IMR-90 (cell line): ENCODE measurements around the gene CPD. TPM values are rescaled to one million over a fixed set of nuclear protein-coding genes. Genes with fewer than 3 reads are reported as not detected.

ENCODE experiments used
- ATAC-seq: fragments of 200-7000 bp; cut with Tn5 transposase; 2 replicates; pipeline ENCODE4 v1.9.1; 2020; ENCODE audit warnings: low read depth, mild to moderate bottlenecking, moderate library complexity
- BruUV-seq: library from RNA; stranded (reverse); fragments of 400-500 nt; replicated peaks from 2 replicates; lab custom pipeline; 2021; lab: Mats Ljungman, UMichigan
- CTCF ChIA-PET: fragments of 300-600 bp; formaldehyde crosslinking; extraction: SDS; loops from one replicate; lab custom pipeline; 2021; ENCODE audit warnings: antibody characterized with exemption; lab: Yijun Ruan, JAX
- POLR2A ChIA-PET: fragments of 300-600 bp; sonication (Branson Sonifier 250); formaldehyde crosslinking; loops from one replicate; lab custom pipeline; 2022; ENCODE audit warnings: antibody characterized with exemption; ENCODE audit not compliant: unreplicated experiment; lab: Charles Lee
- DNase-seq: peaks from one replicate; pipeline ENCODE4 v3.0.0; 2013
- H2AFZ ChIP-seq: replicated peaks from 2 replicates; pipeline ENCODE3; 2013; ENCODE audit warnings: low read length, mild to moderate bottlenecking; ENCODE audit not compliant: poor library complexity
- H2AK5ac ChIP-seq: 2 replicates; pipeline ENCODE4 v1.6.1; 2013; ENCODE audit warnings: low read depth, low read length, inconsistent platforms
- H2AK9ac ChIP-seq: replicated peaks from 2 replicates; pipeline ENCODE3; 2013; ENCODE audit warnings: mild to moderate bottlenecking, low read depth, low read length, moderate library complexity; ENCODE audit not compliant: poor library complexity
- H2BK120ac ChIP-seq: 2 replicates; pipeline ENCODE4 v1.6.1; 2013; ENCODE audit warnings: low read depth, low read length, inconsistent platforms
- H2BK15ac ChIP-seq: 3 replicates; pipeline ENCODE4 v1.6.1; 2013; ENCODE audit warnings: low read depth, low read length, inconsistent platforms
- H2BK20ac ChIP-seq: 2 replicates; pipeline ENCODE4 v1.6.1; 2013; ENCODE audit warnings: low read depth, mild to moderate bottlenecking, inconsistent platforms, low read length, moderate library complexity
- H2BK5ac ChIP-seq: 2 replicates; pipeline ENCODE4 v1.6.1; 2013; ENCODE audit warnings: mild to moderate bottlenecking, low read depth, low read length, inconsistent platforms; ENCODE audit not compliant: poor library complexity, severe bottlenecking
- H3K14ac ChIP-seq: replicated peaks from 2 replicates; pipeline ENCODE4 v1.6.1; 2013; ENCODE audit warnings: low read depth, low read length, inconsistent platforms
- H3K18ac ChIP-seq: 2 replicates; pipeline ENCODE4 v1.6.1; 2013; ENCODE audit warnings: low read depth, low read length, control low read depth
- H3K23ac ChIP-seq: 2 replicates; pipeline ENCODE4 v1.6.1; 2013; ENCODE audit warnings: low read depth, low read length, inconsistent platforms
- H3K27ac ChIP-seq: 2 replicates; pipeline ENCODE4 v1.5.1; 2013; ENCODE audit warnings: mild to moderate bottlenecking, control low read depth, low read length; ENCODE audit not compliant: insufficient read depth
- H3K27me3 ChIP-seq: 2 replicates; pipeline ENCODE4 v1.6.1; 2013; ENCODE audit warnings: low read length; ENCODE audit not compliant: control insufficient read depth, insufficient read depth
- H3K36me3 ChIP-seq: 2 replicates; pipeline ENCODE4 v1.6.1; 2013; ENCODE audit warnings: low read length, mixed read lengths; ENCODE audit not compliant: control insufficient read depth, insufficient read depth
- H3K4ac ChIP-seq: 2 replicates; pipeline ENCODE4 v1.6.1; 2013; ENCODE audit warnings: low read depth, low read length, inconsistent platforms
- H3K4me1 ChIP-seq: 2 replicates; pipeline ENCODE4 v1.6.1; 2013; ENCODE audit warnings: low read length, mixed read lengths; ENCODE audit not compliant: control insufficient read depth, insufficient read depth
- H3K4me2 ChIP-seq: 2 replicates; pipeline ENCODE4 v1.6.1; 2013; ENCODE audit warnings: low read depth, mild to moderate bottlenecking, control low read depth, low read length, moderate library complexity
- H3K4me3 ChIP-seq: 2 replicates; pipeline ENCODE4 v1.5.1; 2013; ENCODE audit warnings: low read depth, mild to moderate bottlenecking, control low read depth, low read length, moderate library complexity; ENCODE audit not compliant: insufficient read depth
- H3K56ac ChIP-seq: 2 replicates; pipeline ENCODE4 v1.6.1; 2013; ENCODE audit warnings: low read length, inconsistent platforms; ENCODE audit not compliant: insufficient read depth; ENCODE audit errors: extremely low read depth
- H3K79me1 ChIP-seq, 2 experiments: 2 replicates each; pipeline ENCODE4 v1.6.1; 2013; ENCODE audit warnings: low read length in 2 of 2, inconsistent platforms in 1 of 2, low read depth in 1 of 2
- H3K9ac ChIP-seq: 2 replicates; pipeline ENCODE4 v1.6.1; 2013; ENCODE audit warnings: low read depth, low read length, control low read depth
- H3K9me1 ChIP-seq: 2 replicates; pipeline ENCODE4 v1.6.1; 2013; ENCODE audit warnings: low read length, inconsistent platforms; ENCODE audit not compliant: insufficient read depth
- H3K9me3 ChIP-seq: 2 replicates; pipeline ENCODE4 v1.6.1; 2013; ENCODE audit warnings: low read length; ENCODE audit not compliant: control insufficient read depth, insufficient read depth
- H4K20me1 ChIP-seq: 2 replicates; pipeline ENCODE4 v1.6.1; 2013; ENCODE audit warnings: low read length, inconsistent platforms; ENCODE audit not compliant: insufficient read depth
- H4K5ac ChIP-seq: 2 replicates; pipeline ENCODE4 v1.6.1; 2013; ENCODE audit warnings: mild to moderate bottlenecking, low read depth, low read length, control low read depth
- H4K8ac ChIP-seq, 2 experiments: 2 replicates each; pipeline ENCODE4 v1.6.1; 2013; ENCODE audit warnings: low read depth in 2 of 2, low read length in 2 of 2, control low read depth in 1 of 2, inconsistent platforms in 1 of 2
- H4K91ac ChIP-seq: 2 replicates; pipeline ENCODE4 v1.6.1; 2013; ENCODE audit warnings: low read depth, low read length, inconsistent platforms; ENCODE audit not compliant: insufficient read depth
- BHLHE40 ChIP-seq: fragments of 150-350 bp; IDR thresholded peaks from 2 replicates; pipeline ENCODE4 v1.6.1; 2016; ENCODE audit warnings: mild to moderate bottlenecking, low read depth, low read length
- CEBPB ChIP-seq: IDR thresholded peaks from 2 replicates; pipeline ENCODE4 v1.6.1; 2012; ENCODE audit warnings: low read depth, low read length, improper control_type of control experiment
- CHD1 ChIP-seq: IDR thresholded peaks from 2 replicates; pipeline ENCODE4 v1.6.1; 2012; ENCODE audit warnings: low read depth, low read length, improper control_type of control experiment
- FOS ChIP-seq: fragments of 150-350 bp; IDR thresholded peaks from 2 replicates; pipeline ENCODE4 v1.6.1; 2016; ENCODE audit warnings: low read depth, low read length
- MAFK ChIP-seq: IDR thresholded peaks from 2 replicates; pipeline ENCODE4 v1.6.1; 2012; ENCODE audit warnings: low read depth, low read length, improper control_type of control experiment
- MAZ ChIP-seq: IDR thresholded peaks from 2 replicates; pipeline ENCODE4 v1.6.1; 2012; ENCODE audit warnings: low read depth, mild to moderate bottlenecking, low read length, improper control_type of control experiment, moderate library complexity, borderline replicate concordance
- MXI1 ChIP-seq: IDR thresholded peaks from 2 replicates; pipeline ENCODE4 v1.6.1; 2012; ENCODE audit warnings: low read depth, mild to moderate bottlenecking, low read length, moderate library complexity, borderline replicate concordance
- NFE2L2 ChIP-seq: fragments of 150-350 bp; IDR thresholded peaks from 2 replicates; pipeline ENCODE4 v1.6.1; 2016; ENCODE audit warnings: low read depth, mild to moderate bottlenecking, low read length
- POLR2A ChIP-seq: IDR thresholded peaks from 2 replicates; pipeline ENCODE4 v1.6.1; 2012; ENCODE audit warnings: mild to moderate bottlenecking, low read depth, low read length
- RFX5 ChIP-seq: IDR thresholded peaks from 2 replicates; pipeline ENCODE4 v1.8.0; 2012; ENCODE audit warnings: low read depth, mild to moderate bottlenecking, low read length, moderate library complexity
- SMC3 ChIP-seq: fragments of 150-350 bp; IDR thresholded peaks from 2 replicates; pipeline ENCODE4 v1.6.1; 2016; ENCODE audit warnings: low read depth, mild to moderate bottlenecking, antibody characterized with exemption, low read length, moderate library complexity
- WGBS, 2 experiments: methylation state at CpG; one replicate each; pipeline versions ENCODE4 v1.1.5 to v1.1.7; 2013; ENCODE audit warnings: missing lambda C conversion rate in 2 of 2; ENCODE audit not compliant: insufficient read length in 1 of 2; ENCODE audit errors: extremely low coverage in 2 of 2; 5-methylcytosine and 5-hydroxymethylcytosine counted together
- dilution Hi-C: fragments of 300-500 bp; cut with HindIII; formaldehyde crosslinking; loops from one replicate; pipeline ENCODE4 v1.14.3; 2018; ENCODE audit warnings: low sequenced_read_pairs; ENCODE audit not compliant: unreplicated experiment
- in situ Hi-C: fragments of 300-500 bp; cut with MboI; formaldehyde crosslinking; loops from 3 replicates; pipeline ENCODE4 v1.14.3; 2019; ENCODE audit warnings: low sequenced_read_pairs, inconsistent platforms, mixed read lengths
- intact Hi-C: fragments of 100-400 bp; cut with micrococcal nuclease; formaldehyde crosslinking; loops from 2 replicates; pipeline ENCODE4 v1.10.0; 2022
- polyA plus RNA-seq, 3 experiments: library from polyadenylated mRNA; depleted of rRNA; stranded (reverse); fragments of >200 nt; gene quantifications; 2 replicates each; pipeline ENCODE4 v1.2.3, GENCODE V29; 2012; ENCODE audit warnings: low replicate concordance in 1 of 3
- total RNA-seq: library from RNA; depleted of rRNA; stranded (reverse); fragments of >200 nt; gene quantifications from 2 replicates; pipeline ENCODE4 v1.2.3, GENCODE V29; 2012
- TF ChIP-seq, protein P1 (sequence below): fragments of 150-350 bp; IDR thresholded peaks from 2 replicates; pipeline ENCODE4 v1.6.1; 2017; ENCODE audit warnings: mild to moderate bottlenecking, antibody characterized with exemption, low read length, low read depth
- TF ChIP-seq, protein P2 (sequence below): fragments of 150-350 bp; IDR thresholded peaks from 2 replicates; pipeline ENCODE4 v1.6.1; 2016; ENCODE audit warnings: low read depth, mild to moderate bottlenecking, low read length, moderate library complexity, borderline replicate concordance
- TF ChIP-seq, protein P3 (sequence below): conservative IDR thresholded peaks from 2 replicates; pipeline ENCODE4 v1.5.1; 2012; ENCODE audit warnings: mild to moderate bottlenecking, low read depth, low read length, improper control_type of control experiment

Gene CPD
- total and polyA plus RNA-seq, 2 of the 4 experiments (the other 2 are of a cell fraction): 23.4 to 94.5 TPM

DNA sequence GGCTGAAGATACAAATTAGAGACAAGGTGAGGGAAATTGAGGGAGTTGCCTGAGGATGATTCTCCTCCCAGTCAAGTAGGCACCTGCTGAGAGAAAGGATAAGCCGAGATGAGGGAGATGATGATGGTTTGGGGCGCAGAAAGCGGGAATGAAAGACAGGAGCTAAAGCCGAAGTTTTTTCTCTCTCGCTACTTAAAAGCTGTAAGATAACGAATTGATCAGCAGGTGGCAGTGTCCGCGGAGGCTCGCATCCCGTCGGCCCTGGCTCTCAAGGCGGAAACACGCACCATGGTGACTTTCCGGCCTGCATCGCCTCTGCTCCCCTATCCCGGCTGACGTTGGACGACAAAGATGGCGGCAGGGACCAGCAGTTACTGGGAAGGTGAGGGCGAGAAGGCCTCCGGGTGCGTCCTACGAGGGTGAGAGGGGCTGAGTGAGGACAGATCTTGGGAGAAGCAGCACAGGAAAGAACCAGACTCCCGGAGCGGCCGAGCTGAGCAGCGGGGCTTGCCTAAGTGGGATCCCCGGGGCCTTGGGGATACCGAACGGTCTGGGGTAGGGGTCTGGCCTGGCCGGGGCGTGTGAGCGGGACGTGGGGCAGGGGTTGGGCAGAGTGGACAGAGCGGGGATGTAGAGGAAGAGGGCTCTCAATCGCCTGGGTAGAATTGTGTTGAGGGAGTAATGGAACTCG, 98.5 kb downstream of the CPD start, which contains the start of gene GOSR1:
GOSR1 (plus strand) TSS at position 326 of the 691 bp plus-strand sequence; CDS start at position 352, 26 bp downstream.
- Histone ChIP-seq H3K9me3 (no peaks in the 10 kb centered on the region), H2AK5ac (peak within 1 kb of the TSS; percentile 77), H3K27me3 (no peaks in the 10 kb centered on the region), H3K79me1 (peaks cover 5 to 25% of the 10 kb centered on the region in 2 experiments; a peak in 3 of 4 replicates), H4K8ac (peak within 1 kb of the TSS; percentile 62 to 98), H4K5ac (peak within 1 kb of the TSS; percentile 92), H3K4me3 (peak within 1 kb of the TSS; percentile 70), H2BK15ac (peak within 1 kb of the TSS; percentile 35; the same call in 2 of the 3 replicates), H3K9me1 (peaks cover 3% of the 10 kb centered on the region; the same call in 1 of the 2 replicates), H2BK5ac (peak within 1 kb of the TSS; percentile 89), H3K4ac (peak within 1 kb of the TSS; percentile 94), H2BK20ac (peak within 1 kb of the TSS; percentile 68), H2BK120ac (peak within 1 kb of the TSS; percentile 77), H4K20me1 (no peaks in the 10 kb centered on the region), H3K36me3 (peaks cover 5% of the 10 kb centered on the region), H2AFZ (peak within 1 kb of the TSS; percentile 99), H3K27ac (peak within 1 kb of the TSS; percentile 91), H3K4me2 (peak within 1 kb of the TSS; percentile 92), H2AK9ac (peak within 1 kb of the TSS; percentile 99), H3K14ac (peak within 1 kb of the TSS; percentile 98), H3K4me1 (peaks cover 2% of the 10 kb centered on the region), H3K23ac (peak within 1 kb of the TSS; percentile 94), H3K9ac (peak within 1 kb of the TSS; percentile 91), H3K18ac (peak within 1 kb of the TSS; percentile 45), H4K91ac (peak within 1 kb of the TSS; percentile 76), H3K56ac (peak within 1 kb of the TSS; percentile 84)
- CTCF ChIA-PET: interaction anchor here (0.7 to 1.4 kb wide), 5 partner anchors 14 to 360 kb away, joined by 3 to 5 read pairs (median 3); no protein-coding TSS in a partner anchor
- dilution Hi-C loops: no loop called here
- 1% methylated on average over 18 of the region's 37 CpGs; no CpG with 5 or more reads in 1 of the 2 experiments for WGBS, 2 experiments
- ATAC-seq (peak; percentile 99), DNase-seq (peak; percentile 95)
- in situ Hi-C loops: loop anchor here (5.0 kb wide), 1 partner anchor 240 kb away; no protein-coding TSS in a partner anchor
- no TSS peak for BruUV-seq
- intact Hi-C loops: loop anchor here (1.0 to 10.0 kb wide), 5 partner anchors 123 to 352 kb away; partner anchors contain the start of gene BLMH
- POLR2A ChIA-PET: no interaction called here
- TF ChIP-seq SMC3 (peak; percentile 69), CEBPB (no peak), BHLHE40 (no peak), NFE2L2 (no peak), MAZ (peak; percentile 60; the same call in 1 of the 2 replicates), POLR2A (peak; percentile 95), MXI1 (peak; percentile 84), FOS (no peak), CHD1 (peak; percentile 77), RFX5 (no peak), MAFK (no peak)
- TF ChIP-seq, protein P1, sequence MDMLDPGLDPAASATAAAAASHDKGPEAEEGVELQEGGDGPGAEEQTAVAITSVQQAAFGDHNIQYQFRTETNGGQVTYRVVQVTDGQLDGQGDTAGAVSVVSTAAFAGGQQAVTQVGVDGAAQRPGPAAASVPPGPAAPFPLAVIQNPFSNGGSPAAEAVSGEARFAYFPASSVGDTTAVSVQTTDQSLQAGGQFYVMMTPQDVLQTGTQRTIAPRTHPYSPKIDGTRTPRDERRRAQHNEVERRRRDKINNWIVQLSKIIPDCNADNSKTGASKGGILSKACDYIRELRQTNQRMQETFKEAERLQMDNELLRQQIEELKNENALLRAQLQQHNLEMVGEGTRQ: no peak
- TF ChIP-seq, protein P2, sequence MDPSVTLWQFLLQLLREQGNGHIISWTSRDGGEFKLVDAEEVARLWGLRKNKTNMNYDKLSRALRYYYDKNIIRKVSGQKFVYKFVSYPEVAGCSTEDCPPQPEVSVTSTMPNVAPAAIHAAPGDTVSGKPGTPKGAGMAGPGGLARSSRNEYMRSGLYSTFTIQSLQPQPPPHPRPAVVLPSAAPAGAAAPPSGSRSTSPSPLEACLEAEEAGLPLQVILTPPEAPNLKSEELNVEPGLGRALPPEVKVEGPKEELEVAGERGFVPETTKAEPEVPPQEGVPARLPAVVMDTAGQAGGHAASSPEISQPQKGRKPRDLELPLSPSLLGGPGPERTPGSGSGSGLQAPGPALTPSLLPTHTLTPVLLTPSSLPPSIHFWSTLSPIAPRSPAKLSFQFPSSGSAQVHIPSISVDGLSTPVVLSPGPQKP: no peak
- TF ChIP-seq, protein P3, sequence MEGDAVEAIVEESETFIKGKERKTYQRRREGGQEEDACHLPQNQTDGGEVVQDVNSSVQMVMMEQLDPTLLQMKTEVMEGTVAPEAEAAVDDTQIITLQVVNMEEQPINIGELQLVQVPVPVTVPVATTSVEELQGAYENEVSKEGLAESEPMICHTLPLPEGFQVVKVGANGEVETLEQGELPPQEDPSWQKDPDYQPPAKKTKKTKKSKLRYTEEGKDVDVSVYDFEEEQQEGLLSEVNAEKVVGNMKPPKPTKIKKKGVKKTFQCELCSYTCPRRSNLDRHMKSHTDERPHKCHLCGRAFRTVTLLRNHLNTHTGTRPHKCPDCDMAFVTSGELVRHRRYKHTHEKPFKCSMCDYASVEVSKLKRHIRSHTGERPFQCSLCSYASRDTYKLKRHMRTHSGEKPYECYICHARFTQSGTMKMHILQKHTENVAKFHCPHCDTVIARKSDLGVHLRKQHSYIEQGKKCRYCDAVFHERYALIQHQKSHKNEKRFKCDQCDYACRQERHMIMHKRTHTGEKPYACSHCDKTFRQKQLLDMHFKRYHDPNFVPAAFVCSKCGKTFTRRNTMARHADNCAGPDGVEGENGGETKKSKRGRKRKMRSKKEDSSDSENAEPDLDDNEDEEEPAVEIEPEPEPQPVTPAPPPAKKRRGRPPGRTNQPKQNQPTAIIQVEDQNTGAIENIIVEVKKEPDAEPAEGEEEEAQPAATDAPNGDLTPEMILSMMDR: peak; percentile 92
